HPDE6-E6E7 (cell line): ENCODE results near the gene RPS19.
"Not testable (repeated sequence)": the region's sequence is repeated elsewhere in the genome, so short reads cannot be mapped to it uniquely, and the experiment has no call there.

ENCODE experiments used
- DNase-seq: peaks from one replicate; pipeline ENCODE4 v3.0.0; 2011; ENCODE audit warnings: missing footprints; ENCODE audit errors: extremely low spot score

The RPS19 gene

GRCh38 chr19:41901707-41902360 is 41.8 kb downstream of the RPS19 start:
- DNase-seq, result no peak

- DNase-seq, result no peak
These were observed 42.5 kb downstream of the RPS19 start for GRCh38 chr19:41902594-41902993.

GRCh38 chr19:41903193-41903953 is 43.3 kb downstream of the RPS19 start:
- DNase-seq, result no peak

- DNase-seq, result no peak
These were observed 44.2 kb downstream of the RPS19 start for GRCh38 chr19:41904118-41904870.

GRCh38 chr19:41905273-41906002 is 45.4 kb downstream of the RPS19 start:
- no peak for DNase-seq

GRCh38 chr19:41906271-41906670 is 46.2 kb downstream of the RPS19 start:
- no peak for DNase-seq

- DNase-seq, result no peak
These were observed 47.0 kb downstream of the RPS19 start for GRCh38 chr19:41906916-41907680.

GRCh38 chr19:41907994-41908615 is 48.0 kb downstream of the RPS19 start:
- no peak for DNase-seq

- DNase-seq, result no peak
These were observed 48.8 kb downstream of the RPS19 start for GRCh38 chr19:41908724-41909464.

- DNase-seq, result no peak
These were observed 49.7 kb downstream of the RPS19 start for GRCh38 chr19:41909706-41910105.

- DNase-seq, result no peak
These were observed 50.4 kb downstream of the RPS19 start for GRCh38 chr19:41910240-41910991.

GRCh38 chr19:41910992-41911888 is 51.2 kb downstream of the RPS19 start:
- no peak for DNase-seq

- no peak for DNase-seq
These were observed 52.1 kb downstream of the RPS19 start for GRCh38 chr19:41911889-41912731.

GRCh38 chr19:41912899-41913537 is 53.0 kb downstream of the RPS19 start:
- no peak for DNase-seq

- no peak for DNase-seq
These were observed 53.7 kb downstream of the RPS19 start for GRCh38 chr19:41913538-41914423.

- DNase-seq, result not testable (repeated sequence)
These were observed 54.4 kb downstream of the RPS19 start for GRCh38 chr19:41914424-41914834.
